ENCODE results near the gene FAM117B. TPM values are rescaled to one million over a fixed set of nuclear protein-coding genes. Genes with fewer than 3 reads are reported as not detected.

Gene FAM117B
- total RNA-seq, 1 experiment from 2014 or later = 24.0 TPM

DNA sequence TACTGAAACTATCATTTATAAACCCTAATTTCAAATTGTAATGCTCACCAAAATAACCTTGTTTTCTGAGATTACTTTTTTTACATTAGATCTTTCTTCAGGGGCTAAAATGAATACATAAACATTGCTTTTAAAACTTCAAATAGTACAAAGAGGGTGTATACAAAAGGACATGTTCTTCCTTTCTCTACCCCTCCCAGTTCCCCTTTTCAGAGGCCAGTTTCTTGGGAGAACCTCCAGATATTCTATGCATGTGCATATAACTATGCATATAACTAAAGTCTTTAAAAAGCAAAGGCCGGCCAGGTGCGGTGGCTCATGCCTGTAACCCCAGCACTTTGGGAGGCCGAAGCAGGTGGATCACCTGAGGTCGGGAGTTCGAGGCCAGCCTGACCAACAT, 10.6 kb upstream of the FAM117B start:
- Histone ChIP-seq H3K23me2 (ENCODE audit: insufficient read length, low read depth, low read length, poor library complexity, severe bottlenecking) (no peaks in the 10 kb centered on the region), H3K79me1 (ENCODE audit: insufficient read depth, low read depth, low read length, poor library complexity, severe bottlenecking) (no peaks in the 10 kb centered on the region), H3K56ac (ENCODE audit: insufficient read length, low read depth, low read length) (no peak overlapping the region), H2AK5ac (ENCODE audit: insufficient read length, low read length) (no peak overlapping the region), H2BK120ac (ENCODE audit: low read depth, low read length, poor library complexity, severe bottlenecking) (no peak overlapping the region), H3K18ac (ENCODE audit: insufficient read length, low read depth, low read length) (no peak overlapping the region), H4K91ac (ENCODE audit: insufficient read length, low read depth, low read length) (no peak overlapping the region), H3K27ac (ENCODE audit: insufficient read length, low read depth, low read length) (no peak overlapping the region), H4K8ac (replicated peaks; ENCODE audit: insufficient read length, low read depth, low read length) (no peak overlapping the region), H3K79me2 (ENCODE audit: insufficient read depth, low read length) (no peaks in the 10 kb centered on the region), H2BK12ac (ENCODE audit: insufficient read length, low read depth, low read length) (no peak overlapping the region), H3K27me3 (ENCODE audit: insufficient read depth, low read length) (no peaks in the 10 kb centered on the region), H3K23ac (ENCODE audit: insufficient read length, low read depth, low read length) (no peak overlapping the region), H3K14ac (ENCODE audit: insufficient read depth, low read length) (no peak overlapping the region), H3K9me3 (ENCODE audit: control insufficient read depth, low read depth, low read length) (no peaks in the 10 kb centered on the region), H2BK15ac (ENCODE audit: low read depth, low read length) (no peak overlapping the region), H2AFZ (ENCODE audit: low read length) (no peak overlapping the region), H4K20me1 (ENCODE audit: control insufficient read depth, insufficient read depth, insufficient read length) (no peaks in the 10 kb centered on the region), H2BK5ac (ENCODE audit: insufficient read length, low read length) (no peak overlapping the region), H3K4me2 (ENCODE audit: insufficient read depth, insufficient read length, low read length) (no peak overlapping the region), H3T11ph (ENCODE audit: low read length) (no peak overlapping the region), H3K4ac (ENCODE audit: low read depth, low read length) (no peak overlapping the region), H2BK20ac (ENCODE audit: low read depth, low read length, poor library complexity, severe bottlenecking) (no peak overlapping the region), H3K9ac (ENCODE audit: extremely low read depth, insufficient read length, low read length) (no peak overlapping the region), H3K4me1 (ENCODE audit: insufficient read depth, low read length) (no peaks in the 10 kb centered on the region), H4K5ac (ENCODE audit: insufficient read length, low read depth, low read length) (no peak overlapping the region)
- Mint-ChIP-seq H3K27ac (no peak overlapping the region), H3K4me1 (no peaks in the 10 kb centered on the region), H3K36me3 (ENCODE audit: insufficient read depth in 1 of 3, low read depth in 3 of 3) (no peaks in the 10 kb centered on the region), H3K9me3 (no peaks in the 10 kb centered on the region), H3K27me3 (ENCODE audit: low read depth) (no peaks in the 10 kb centered on the region), H3K4me3 (no peak overlapping the region)
- WGBS (ENCODE audit: extremely low coverage, insufficient read length, low lambda C conversion rate) = no CpG with 5 or more reads among the region's 5 CpGs
- TF ChIP-seq, protein P1, sequence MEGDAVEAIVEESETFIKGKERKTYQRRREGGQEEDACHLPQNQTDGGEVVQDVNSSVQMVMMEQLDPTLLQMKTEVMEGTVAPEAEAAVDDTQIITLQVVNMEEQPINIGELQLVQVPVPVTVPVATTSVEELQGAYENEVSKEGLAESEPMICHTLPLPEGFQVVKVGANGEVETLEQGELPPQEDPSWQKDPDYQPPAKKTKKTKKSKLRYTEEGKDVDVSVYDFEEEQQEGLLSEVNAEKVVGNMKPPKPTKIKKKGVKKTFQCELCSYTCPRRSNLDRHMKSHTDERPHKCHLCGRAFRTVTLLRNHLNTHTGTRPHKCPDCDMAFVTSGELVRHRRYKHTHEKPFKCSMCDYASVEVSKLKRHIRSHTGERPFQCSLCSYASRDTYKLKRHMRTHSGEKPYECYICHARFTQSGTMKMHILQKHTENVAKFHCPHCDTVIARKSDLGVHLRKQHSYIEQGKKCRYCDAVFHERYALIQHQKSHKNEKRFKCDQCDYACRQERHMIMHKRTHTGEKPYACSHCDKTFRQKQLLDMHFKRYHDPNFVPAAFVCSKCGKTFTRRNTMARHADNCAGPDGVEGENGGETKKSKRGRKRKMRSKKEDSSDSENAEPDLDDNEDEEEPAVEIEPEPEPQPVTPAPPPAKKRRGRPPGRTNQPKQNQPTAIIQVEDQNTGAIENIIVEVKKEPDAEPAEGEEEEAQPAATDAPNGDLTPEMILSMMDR (conservative IDR thresholded peaks at IDR 0.05) = no peak
- DNase-seq = no peak

All from H9 (cell line).